ENCODE data around the gene ANKRD63. TPM values are rescaled to one million over a fixed set of nuclear protein-coding genes. Genes with fewer than 3 reads are reported as not detected.

Gene ANKRD63
- total RNA-seq, 1 donor from 2014 or later, result not detected

DNA sequence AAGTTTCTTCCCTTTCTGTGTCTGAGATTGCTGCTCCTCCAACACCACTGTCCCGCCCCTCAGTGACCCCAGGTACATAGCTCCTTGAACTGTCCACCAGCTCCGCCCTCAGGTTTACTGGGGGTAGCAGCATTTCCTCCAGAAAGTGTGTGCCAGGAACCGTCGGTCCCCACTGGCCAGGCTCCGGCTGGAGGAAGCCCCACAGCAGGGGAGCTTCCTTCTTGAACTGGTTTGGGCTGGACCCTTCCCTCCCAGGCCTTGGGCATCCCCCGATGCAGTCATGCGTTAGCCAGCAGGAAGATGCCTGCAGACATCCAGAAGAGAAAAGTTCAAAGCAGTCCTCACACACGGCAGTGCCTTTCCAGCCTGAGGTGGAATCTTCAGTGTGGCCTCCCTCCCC, 24.3 kb downstream of the ANKRD63 start:
- no peak for DNase-seq (ENCODE audit: low spot score)

GRCh38 chr15:40257656-40258450, 25.0 kb downstream of the ANKRD63 start:
- DNase-seq (ENCODE audit: low spot score), result no peak

DNA sequence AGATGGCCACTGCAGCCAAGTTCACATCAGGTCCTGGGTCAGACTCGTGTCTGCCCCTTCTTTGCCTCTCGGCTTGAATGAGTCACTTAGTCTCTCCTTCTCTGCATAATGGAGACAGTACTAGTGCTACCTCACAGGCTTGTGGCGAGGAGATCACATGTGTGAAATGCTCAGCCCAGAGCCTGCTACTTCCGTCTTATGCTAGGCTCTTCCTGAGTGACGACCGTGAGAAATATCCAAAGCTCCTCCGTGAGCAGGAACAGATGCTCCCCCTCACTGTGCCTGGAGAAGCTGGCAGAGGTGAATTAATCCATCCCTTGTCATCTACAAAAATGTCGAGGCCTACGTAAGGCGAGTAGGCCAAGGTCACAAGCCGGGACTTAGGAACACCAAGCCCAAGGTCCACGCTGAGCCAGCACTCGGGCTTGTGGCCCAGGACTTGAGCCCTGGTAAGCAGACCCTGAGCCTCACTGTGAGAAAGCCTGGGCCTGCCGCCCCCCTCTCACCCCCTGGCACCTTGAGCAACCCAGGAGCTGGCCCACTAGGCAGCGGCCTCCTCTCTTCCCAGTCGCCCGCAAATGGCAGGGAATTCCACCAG, 26.1 kb downstream of the ANKRD63 start:
- no peak for DNase-seq (ENCODE audit: low spot score)

DNA sequence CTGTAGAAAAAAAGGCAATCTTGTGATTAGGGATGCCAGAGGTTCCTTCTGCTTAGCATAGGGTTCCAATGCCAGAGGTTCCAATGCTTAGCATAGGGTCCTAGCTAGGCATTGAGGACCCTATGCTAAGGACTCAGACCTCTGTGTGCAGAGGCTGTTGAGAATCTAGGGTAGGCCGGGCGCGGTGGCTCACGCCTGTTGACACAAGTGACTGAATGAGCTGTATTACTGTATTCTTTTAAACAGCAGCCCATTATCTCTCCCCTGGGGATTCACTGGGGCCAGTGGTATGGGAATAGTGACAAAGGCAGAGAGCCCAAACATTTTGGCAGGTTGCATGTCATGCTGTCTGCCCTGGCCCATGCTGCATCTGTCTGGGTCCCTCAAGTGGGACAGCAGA, 27.8 kb downstream of the ANKRD63 start:
- DNase-seq (ENCODE audit: low spot score), result no peak

GRCh38 chr15:40254452-40254851, 28.4 kb downstream of the ANKRD63 start:
- no peak for DNase-seq (ENCODE audit: low spot score)

- no peak for DNase-seq (ENCODE audit: low spot score)
Observed at GRCh38 chr15:40253167-40253790, 29.6 kb downstream of the ANKRD63 start.

DNA sequence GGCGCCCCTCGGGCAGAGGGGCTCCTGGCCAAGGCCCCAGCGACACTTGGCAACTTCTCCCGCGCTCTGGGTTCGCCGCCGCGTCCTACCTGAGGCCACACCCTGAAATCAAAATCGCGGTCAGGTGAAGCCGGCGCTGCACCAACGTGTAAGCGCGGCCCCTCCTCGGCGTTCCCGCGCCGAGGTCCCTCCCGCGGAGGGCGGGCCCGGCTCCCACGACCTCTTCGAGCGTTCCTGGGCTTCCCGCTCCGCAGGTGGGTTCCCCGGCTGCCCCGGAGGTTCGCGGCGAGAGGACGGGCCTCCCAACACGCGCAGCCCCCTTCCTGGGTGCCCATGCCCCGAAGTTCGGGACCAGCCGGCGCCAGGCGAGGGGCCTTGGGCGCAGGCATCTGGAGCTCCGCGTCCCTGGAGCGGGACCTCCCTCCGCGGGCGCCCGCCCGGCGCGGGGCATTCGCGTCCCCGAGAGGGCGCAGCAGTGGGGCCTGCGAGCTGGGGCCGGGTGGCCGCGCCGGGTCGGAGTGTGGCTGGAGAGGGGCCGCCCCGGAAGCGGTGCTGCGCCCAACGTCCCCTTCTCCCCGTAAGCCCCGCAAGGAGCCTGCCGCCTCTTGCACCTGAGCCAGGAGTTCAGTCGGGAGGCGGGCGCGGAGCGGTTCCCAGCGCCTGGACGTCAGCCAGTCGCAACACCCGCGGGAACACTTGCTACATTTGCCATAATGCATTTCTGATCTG, 30.3 kb downstream of the ANKRD63 start:
- DNase-seq (ENCODE audit: low spot score), result peak; percentile 64

DNA sequence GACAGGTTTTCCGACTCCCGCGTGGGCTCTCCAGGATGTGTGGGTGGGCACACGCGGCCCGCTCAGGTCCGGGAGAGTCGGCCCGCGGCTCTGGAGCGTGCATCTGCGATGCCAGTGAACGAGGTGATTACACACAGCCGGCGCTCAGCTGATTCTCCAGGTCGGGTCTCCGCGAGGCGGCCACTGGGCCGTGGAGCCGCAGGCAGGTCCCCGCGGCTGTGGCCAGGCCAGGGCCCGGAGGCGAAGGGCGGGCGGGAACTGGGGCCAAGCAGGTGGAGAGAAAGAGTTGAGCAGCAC, 30.8 kb downstream of the ANKRD63 start:
- no peak for DNase-seq (ENCODE audit: low spot score)

DNA sequence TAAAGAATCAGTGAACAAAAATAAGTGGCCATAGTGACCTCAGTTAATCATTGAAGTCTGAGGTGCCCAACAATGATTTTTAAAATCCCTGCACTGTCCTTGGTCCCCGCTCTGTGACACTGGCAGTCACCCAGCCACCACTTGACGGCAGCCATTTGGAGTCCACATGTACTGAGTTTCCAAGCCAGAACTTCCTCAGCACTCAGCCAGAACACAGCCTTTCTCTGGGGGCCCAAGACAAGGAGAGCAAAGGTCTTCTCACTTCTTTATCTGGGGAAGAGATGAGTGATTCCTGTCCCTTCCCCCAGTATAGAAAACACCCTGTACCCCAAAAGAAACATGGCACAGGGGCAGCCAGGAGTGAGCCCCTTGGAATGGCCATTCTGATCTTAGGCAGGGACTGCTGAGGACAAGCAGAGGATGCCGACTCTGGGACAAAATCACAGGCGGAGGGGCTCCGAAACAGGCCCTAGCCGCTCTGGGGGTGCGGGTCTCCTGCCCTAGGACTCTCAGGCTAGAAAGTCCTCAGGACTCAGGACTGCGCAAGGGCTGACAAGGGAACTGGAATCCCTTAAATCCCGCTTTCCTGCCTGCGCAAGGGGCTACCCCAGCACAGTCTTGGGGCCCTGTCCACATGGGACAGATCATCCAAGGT, 31.3 kb downstream of the ANKRD63 start:
- DNase-seq (ENCODE audit: low spot score), result no peak

- DNase-seq (ENCODE audit: low spot score), result no peak
Observed at GRCh38 chr15:40250771-40251483, 31.9 kb downstream of the ANKRD63 start.

GRCh38 chr15:40250304-40250656, 32.6 kb downstream of the ANKRD63 start:
- DNase-seq (ENCODE audit: low spot score), result no peak

GRCh38 chr15:40249477-40250303, 33.2 kb downstream of the ANKRD63 start:
- no peak for DNase-seq (ENCODE audit: low spot score)

DNA sequence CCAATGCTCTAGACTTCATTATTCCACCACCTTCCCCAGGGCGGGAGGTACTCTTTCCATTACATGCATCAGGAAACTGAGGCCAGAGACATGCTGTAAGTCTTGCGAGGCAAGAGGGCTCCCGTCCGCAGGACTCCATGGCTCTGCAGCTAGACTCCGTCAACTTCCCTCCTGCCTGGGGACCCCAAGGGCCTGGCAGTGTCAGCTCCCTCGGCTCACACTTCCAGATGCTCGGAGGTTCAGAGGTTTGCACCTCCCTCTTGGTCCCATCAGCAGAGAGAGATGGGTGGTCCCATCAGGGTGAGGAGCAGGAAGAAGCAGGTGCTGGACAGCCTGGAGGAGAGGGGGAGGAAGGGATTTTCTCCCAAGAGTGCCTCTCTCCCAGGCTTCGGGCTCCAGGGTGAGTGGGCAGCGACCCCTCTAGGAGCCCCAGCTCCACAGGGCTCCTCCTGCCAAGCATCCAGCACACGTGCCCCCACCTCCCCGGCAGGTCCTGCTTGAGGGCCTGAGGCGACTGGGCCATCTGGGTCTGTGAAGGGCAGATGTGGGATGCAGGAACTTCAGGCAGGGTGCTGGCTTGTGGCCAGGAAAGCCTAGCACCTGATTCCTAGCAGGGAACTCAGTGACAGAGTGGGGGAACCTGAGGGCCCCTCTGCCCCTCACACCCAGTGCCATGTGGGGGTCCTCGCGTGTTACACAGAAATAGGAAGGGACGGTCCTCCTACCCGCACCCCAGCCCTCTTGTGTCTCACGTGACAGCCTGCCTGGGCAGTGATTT, 34.7 kb downstream of the ANKRD63 start:
- DNase-seq (ENCODE audit: low spot score), result no peak

- DNase-seq (ENCODE audit: low spot score), result no peak
Observed at GRCh38 chr15:40247406-40247971, 35.4 kb downstream of the ANKRD63 start.

DNA sequence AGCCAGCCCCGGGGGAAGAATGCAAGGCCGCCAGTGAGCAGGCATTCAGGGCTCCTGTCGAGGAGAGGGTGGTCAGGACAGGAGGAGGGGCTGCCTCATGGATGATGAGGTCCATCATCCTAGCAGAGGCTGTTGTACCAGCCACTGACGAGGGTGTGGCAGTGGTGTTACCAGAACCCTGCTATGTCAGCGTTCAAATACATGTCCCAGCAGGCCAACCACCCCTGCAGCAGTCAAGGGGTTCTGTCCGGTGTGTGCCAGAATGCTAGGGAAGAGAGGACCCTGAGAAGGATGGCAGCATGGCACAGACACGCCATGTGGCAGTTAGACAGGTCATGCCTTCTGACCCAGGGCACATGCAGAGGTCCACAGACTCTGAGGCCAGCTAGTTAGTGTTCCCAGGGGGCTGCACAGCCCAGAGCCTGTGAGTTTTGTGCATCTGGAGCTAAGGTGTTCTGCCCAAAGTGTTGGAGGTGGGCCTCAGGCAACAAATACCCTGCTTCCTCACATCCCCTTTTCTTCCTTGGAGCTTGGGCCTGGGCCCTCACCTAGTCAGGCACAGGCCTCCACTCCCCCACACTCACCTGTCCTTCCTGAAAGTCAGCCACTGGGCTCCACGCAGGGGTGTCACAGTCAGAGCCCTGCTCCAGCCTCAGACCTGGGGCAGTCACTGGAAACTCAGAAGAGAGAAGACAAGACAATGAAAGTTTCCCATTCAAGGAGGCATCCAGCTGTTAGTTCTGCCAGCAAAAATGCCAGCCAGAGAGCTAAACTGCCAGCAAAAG, 36.2 kb downstream of the ANKRD63 start:
- DNase-seq (ENCODE audit: low spot score), result no peak

DNA sequence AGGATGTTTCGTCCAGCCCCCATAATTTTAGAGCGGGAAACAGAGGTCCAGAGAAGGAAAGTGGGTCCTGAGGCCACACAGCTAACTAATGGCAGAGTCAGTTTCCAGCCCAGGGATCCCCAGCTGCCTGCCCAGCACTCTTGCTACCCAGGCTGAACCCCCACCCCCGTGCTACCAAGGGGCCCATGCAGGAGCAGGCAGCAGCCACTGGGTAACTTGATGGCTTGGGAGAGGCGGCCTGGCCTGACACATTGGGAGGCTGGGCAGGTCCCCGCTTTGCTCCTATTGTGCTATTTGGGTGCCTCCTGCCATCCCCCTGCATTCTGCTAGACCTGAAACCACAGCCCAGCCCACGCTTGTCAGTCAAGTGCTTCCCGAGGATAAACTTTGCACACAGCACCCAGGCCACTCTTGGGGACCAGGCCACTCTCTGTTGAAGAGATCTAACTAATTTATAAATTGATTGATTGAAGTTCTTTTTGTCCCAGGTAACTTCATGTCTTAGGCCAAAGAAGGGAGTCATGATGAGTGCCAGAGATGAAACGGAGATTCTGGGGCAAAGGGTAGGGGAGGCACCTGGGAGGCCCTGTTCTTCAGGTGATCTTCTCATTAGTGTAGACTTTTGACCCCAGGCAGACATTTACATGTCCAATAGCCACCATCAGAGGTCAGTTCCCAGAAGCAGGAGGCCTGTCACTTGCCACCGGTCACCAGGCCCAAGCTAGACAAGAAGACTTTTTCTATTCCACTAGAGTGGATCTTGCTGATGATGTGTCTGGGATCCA, 37.0 kb downstream of the ANKRD63 start:
- no peak for DNase-seq (ENCODE audit: low spot score)

DNA sequence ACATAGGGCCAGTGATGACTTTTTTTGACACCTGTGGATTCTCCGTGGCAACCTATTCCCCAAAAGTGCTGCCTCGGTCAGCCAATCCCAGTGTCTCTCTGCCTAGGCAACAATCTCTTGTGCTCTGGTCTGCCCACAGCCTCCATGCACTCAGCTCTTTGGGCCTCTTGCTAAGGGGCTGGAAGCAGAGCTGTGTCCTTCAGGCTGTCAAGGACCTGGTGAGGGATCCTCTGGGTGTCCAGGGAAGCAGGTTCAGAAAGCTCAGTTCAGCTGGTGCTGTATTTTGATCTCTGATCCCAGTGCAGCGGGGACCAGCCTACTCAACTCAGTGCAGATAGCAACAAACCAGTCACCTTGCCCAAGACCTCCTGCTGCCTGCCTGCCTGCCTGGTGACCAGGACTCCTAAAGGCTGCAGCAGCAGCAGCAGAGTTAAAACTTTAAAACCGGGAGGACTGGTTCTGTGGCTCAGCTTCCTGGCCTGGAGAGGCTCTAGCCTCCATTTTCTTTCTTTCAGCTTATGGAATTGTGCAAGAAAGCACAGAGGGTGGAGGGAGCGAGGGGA, 37.8 kb downstream of the ANKRD63 start:
- peak; percentile 73 for DNase-seq (ENCODE audit: low spot score)
